GM12873 (cell line): ENCODE data around the gene CACNA1C.

Source experiments
- TF ChIP-seq, protein P1 (sequence below): IDR thresholded peaks from 2 replicates; pipeline ENCODE4 v1.5.1; 2012; ENCODE audit warnings: low read depth, mild to moderate bottlenecking, moderate library complexity, low read length, control low read depth; ENCODE audit not compliant: insufficient read depth; ENCODE audit errors: missing control alignments

CACNA1C gene

DNA sequence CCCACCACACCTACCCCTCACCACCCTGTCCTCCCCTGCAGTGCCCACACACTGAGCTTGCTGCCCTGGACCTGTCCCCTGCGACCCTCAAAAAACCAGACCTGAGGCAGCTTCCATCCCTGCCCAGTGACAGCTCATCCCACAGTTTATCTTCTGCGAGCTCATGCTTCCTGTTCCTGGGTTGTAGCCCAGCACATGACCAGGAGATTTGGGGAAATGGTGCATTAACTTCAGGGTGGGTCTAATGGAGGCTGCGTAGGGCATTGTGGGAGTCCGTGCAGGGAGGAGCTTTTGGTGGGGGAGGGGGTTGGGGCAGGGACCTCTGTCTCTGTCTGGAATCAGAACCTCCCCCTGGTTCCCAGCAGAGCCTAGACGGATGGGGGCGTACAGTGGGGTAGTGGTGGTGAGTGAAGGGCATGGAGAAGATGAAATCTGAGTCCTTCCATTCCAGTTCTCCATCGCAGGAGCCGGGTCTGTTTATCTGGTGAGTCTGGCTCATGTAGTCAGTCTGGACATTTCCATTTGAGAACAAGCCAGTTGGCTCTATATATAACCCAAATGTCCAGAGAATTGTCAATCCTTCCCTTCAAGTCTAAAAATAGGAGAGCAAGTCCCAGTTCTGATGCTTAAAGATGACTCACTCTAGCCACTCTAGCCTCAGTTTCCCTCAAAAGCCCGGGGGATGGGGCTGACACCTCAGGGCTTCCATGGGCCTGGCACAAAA is 270.9 kb downstream of the CACNA1C start:
- TF ChIP-seq, protein P1, sequence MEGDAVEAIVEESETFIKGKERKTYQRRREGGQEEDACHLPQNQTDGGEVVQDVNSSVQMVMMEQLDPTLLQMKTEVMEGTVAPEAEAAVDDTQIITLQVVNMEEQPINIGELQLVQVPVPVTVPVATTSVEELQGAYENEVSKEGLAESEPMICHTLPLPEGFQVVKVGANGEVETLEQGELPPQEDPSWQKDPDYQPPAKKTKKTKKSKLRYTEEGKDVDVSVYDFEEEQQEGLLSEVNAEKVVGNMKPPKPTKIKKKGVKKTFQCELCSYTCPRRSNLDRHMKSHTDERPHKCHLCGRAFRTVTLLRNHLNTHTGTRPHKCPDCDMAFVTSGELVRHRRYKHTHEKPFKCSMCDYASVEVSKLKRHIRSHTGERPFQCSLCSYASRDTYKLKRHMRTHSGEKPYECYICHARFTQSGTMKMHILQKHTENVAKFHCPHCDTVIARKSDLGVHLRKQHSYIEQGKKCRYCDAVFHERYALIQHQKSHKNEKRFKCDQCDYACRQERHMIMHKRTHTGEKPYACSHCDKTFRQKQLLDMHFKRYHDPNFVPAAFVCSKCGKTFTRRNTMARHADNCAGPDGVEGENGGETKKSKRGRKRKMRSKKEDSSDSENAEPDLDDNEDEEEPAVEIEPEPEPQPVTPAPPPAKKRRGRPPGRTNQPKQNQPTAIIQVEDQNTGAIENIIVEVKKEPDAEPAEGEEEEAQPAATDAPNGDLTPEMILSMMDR: no peak

DNA sequence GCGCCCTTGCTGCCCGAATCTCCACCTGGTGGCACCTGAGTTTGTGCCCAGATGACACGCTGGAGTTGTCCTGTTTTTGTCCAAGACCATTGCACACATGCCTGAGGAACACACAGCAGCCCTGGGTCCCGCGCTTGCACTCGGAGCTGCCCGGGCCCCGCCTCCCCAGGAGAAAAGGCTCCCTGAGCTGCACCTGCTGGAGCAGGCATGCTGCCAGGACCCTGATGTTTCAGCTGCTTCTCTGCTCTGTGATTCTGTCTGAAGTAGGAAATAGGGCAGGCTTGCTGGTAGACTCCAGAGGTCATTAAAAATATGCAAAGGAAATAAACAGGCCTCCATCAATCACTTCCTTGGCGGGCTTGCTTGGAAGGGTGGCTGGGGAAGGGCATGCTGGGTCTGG is 271.6 kb downstream of the CACNA1C start:
- TF ChIP-seq, protein P1: no peak

DNA sequence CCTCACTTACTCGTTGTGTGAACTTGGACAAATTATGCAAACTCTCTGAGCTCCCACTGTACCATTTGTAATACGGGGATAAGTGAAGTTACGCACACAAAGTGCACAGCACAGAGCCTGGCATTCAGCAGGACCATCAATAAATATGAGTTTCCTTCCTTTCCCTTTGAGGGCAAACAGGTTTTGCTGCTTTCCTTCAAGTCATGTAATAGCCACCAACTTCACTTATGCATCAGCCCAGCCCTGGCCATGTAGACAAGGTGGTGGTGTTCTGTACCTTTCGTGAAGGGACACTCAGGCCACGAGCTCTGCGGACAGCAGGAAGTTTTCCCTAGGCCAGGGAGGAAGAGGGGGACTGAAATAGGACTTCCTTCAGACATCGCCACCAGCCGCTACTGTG is 272.7 kb downstream of the CACNA1C start:
- TF ChIP-seq, protein P1: no peak

DNA sequence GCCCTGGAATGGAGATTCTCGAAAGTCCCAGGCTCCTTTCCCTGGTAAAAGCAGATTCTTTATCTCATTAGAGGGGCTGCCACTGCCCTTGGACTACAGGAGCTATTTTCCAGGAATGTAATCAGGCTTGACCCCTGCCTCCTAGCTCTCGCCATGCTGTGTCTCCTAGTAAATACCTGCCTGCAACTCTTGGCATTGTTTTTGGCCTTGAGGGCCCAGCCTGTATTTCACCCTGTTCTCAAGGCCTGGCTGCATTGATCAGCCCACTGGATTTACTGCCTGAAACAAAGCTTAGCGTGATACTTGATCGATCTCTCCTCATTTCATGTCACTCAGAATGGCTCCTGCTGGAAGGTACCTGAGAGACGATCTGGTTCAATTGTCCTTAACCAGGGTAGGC is 273.7 kb downstream of the CACNA1C start:
- TF ChIP-seq, protein P1: no peak

DNA sequence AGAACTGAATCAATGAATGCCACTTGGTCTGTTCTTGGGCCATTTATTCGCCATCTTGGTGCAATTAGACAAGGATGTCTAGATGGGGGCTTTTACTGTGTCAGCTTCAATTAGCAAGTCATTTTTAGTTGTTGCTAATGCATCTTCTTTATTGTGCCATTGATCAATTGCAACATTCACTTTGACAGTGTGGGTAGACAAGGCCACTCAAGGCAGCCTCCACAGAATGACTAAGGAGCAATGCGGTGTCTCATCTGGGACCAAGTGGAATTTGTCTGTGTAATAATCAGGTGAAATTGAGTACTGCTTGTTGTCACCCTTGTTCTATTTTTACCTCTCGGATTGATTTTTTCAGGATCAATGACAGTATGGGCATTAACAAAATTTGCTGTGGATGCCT is 275.9 kb downstream of the CACNA1C start:
- TF ChIP-seq, protein P1: no peak

DNA sequence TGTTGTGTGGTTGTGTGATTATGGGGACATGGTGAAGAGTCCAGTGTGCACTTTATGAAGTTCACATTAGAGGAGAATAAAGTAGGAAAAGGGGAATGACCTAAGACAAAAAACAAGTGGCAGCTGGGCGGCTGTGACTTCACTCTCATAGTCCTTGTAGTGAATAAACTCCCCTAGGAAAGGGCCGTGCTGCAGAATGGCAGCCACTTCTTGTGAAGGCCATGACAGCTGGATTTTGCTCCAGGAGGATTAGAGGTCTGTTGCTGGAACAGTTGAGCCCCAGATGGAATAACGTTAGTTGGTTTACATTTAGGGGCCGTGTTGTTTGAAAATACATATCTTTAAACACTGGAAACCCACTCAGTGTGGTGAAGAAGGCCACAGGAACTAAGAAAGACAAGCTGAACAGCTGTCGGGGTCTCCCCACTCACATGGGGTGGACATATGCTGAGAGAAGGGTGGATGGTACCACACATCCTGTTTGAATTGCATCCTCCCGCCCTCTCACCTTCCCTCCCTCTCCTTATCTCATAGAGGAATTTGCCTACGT is 276.9 kb downstream of the CACNA1C start:
- TF ChIP-seq, protein P1: no peak

DNA sequence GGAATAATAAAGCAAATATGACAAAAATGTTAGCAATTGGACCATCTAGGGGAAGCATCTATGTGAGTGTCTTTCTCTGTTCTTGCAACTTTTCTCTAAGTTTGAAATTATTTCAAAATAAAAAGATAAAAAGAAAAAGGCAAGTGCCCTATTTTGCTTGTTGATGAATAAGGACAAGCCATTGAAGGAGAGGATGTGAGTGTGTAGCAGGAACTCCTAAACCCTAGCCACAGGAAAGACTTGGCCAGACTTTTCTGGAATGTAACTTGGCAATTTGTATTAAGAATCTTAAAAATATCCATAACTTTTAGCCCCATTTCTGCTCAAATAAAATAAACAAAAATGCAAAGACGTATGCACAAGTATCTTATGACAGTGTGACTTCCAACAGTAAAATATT is 279.4 kb downstream of the CACNA1C start:
- TF ChIP-seq, protein P1: no peak
